Thyroid gland (tissue), 4 donors: ENCODE data around the gene ATAD3B.
"Not testable (repeated sequence)": the region's sequence is repeated elsewhere in the genome, so short reads cannot be mapped to it uniquely, and the experiment has no call there.

Source experiments
- CTCF ChIP-seq, 6 experiments: fragments of 200-600 bp in 3 of 6; fragments of 450-650 bp in 3 of 6; sonication (generic) in 3 of 6; IDR thresholded peaks; one replicate each; pipeline ENCODE4 v1.5.1; 2016 to 2019; ENCODE audit warnings: antibody characterized with exemption in 6 of 6, mild to moderate bottlenecking in 2 of 6, inconsistent platforms in 1 of 6, moderate library complexity in 1 of 6
- POLR2A ChIP-seq, 2 donors: fragments of 450-650 bp; IDR thresholded peaks; one replicate each; pipeline ENCODE4 v1.6.1; 2017; ENCODE audit warnings: antibody characterized with exemption in 2 of 2, mild to moderate bottlenecking in 2 of 2, moderate library complexity in 1 of 2

DNA sequence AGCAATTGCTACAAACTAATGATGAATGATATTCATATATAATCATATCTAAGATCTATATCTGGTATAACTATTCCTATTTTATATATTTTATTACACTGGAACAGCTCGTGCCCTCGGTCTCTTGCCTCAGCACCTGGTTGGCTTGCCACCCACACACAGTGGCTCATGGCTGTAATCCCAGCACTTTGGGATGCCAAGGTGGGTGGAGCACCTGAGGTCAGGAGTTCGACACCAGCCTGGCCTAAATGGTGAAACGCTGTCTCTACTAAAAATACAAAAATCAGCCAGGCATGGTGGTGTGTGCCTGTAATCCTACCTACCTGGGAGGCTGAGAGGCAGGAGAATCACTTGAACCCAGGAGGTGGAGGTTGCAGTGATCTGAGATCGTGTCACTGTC lies 34.2 kb downstream of the ATAD3B start:
- TF ChIP-seq POLR2A, CTCF (IDR thresholded peaks at IDR 0.05): not testable (repeated sequence)
